A673 (cell line): ENCODE measurements around the gene VDR. TPM values are rescaled to one million over a fixed set of nuclear protein-coding genes. Genes with fewer than 3 reads are reported as not detected.

Experiments used
- BruUV-seq: library from RNA; stranded (reverse); fragments of 400-500 nt; replicated peaks from 2 replicates; lab custom pipeline; 2021; lab: Mats Ljungman, UMichigan
- CTCF ChIA-PET: fragments of 300-600 bp; sonication (Branson Sonifier 250); formaldehyde crosslinking; loops from one replicate; lab custom pipeline; 2022; ENCODE audit warnings: antibody characterized with exemption; lab: Charles Lee
- POLR2A ChIA-PET: fragments of 300-600 bp; sonication (Branson Sonifier 250); formaldehyde crosslinking; loops from one replicate; lab custom pipeline; 2022; ENCODE audit warnings: antibody characterized with exemption; ENCODE audit not compliant: low non-redundant PET; lab: Charles Lee
- DNase-seq: peaks from one replicate; pipeline ENCODE4 v3.0.0-alpha.2; 2015; ENCODE audit warnings: low spot score
- H3K27ac ChIP-seq: fragments of 200-600 bp; sonication (generic); 2 replicates; pipeline ENCODE4 v1.5.1; 2016; ENCODE audit warnings: mixed run types, low read depth, mild to moderate bottlenecking, mixed read lengths, antibody characterized with exemption, low read length; ENCODE audit not compliant: poor library complexity, severe bottlenecking
- H3K27me3 ChIP-seq: fragments of 200-600 bp; sonication (generic); replicated peaks from 2 replicates; pipeline ENCODE4 v1.6.1; 2017; ENCODE audit warnings: mixed run types, low read depth, mild to moderate bottlenecking, mixed read lengths, antibody characterized with exemption, low read length; ENCODE audit not compliant: insufficient read depth, poor library complexity
- H3K36me3 ChIP-seq: fragments of 200-600 bp; sonication (generic); 2 replicates; pipeline ENCODE4 v1.6.1; 2016; ENCODE audit warnings: mixed run types, mild to moderate bottlenecking, mixed read lengths, antibody characterized with exemption, low read length; ENCODE audit not compliant: insufficient read depth, poor library complexity, severe bottlenecking
- H3K4me1 ChIP-seq: fragments of 200-600 bp; sonication (generic); 2 replicates; pipeline ENCODE4 v1.6.1; 2017; ENCODE audit warnings: mixed run types, mild to moderate bottlenecking, mixed read lengths, antibody characterized with exemption, low read length; ENCODE audit not compliant: insufficient read depth, poor library complexity, severe bottlenecking
- H3K4me3 ChIP-seq: fragments of 200-600 bp; sonication (generic); 2 replicates; pipeline ENCODE4 v1.5.1; 2016; ENCODE audit warnings: low read depth, mixed run types, mild to moderate bottlenecking, mixed read lengths, low read length; ENCODE audit not compliant: poor library complexity, severe bottlenecking
- H3K9me3 ChIP-seq: fragments of 200-600 bp; sonication (generic); 2 replicates; pipeline ENCODE4 v1.6.1; 2016; ENCODE audit warnings: mixed run types, low read depth, mild to moderate bottlenecking, mixed read lengths, antibody characterized with exemption, low read length; ENCODE audit not compliant: poor library complexity, severe bottlenecking
- CTCF ChIP-seq: fragments of 300-800, 200-600 bp; sonication (generic); conservative IDR thresholded peaks from 2 replicates; pipeline ENCODE4 v1.5.1; 2017; ENCODE audit warnings: low read depth, mild to moderate bottlenecking, antibody characterized with exemption, low read length, moderate library complexity, mixed read lengths
- EZH2 ChIP-seq: fragments of 200-600 bp; sonication (generic); IDR thresholded peaks from 2 replicates; pipeline ENCODE4 v1.6.1; 2017; ENCODE audit warnings: borderline replicate concordance, low read depth, mild to moderate bottlenecking, mixed read lengths, antibody characterized with exemption, low read length; ENCODE audit not compliant: poor library complexity, severe bottlenecking
- intact Hi-C: fragments of 100-400 bp; cut with micrococcal nuclease; formaldehyde crosslinking; loops from one replicate; pipeline ENCODE4 v1.10.0; 2022; ENCODE audit not compliant: unreplicated experiment
- total RNA-seq: library from RNA; stranded (reverse); gene quantifications from 2 replicates; pipeline ENCODE4 v1.2.3, GENCODE V29; 2021

Gene VDR
- total RNA-seq, 1 experiment from 2014 or later, result 0.43 TPM

- BruUV-seq, result no TSS peak
- no peaks in the 10 kb centered on the region for H3K36me3 ChIP-seq
- no peaks in the 10 kb centered on the region for H3K27me3 ChIP-seq
- ChIA-PET POLR2A (no interaction called here), CTCF (no interaction called here)
- no peaks in the 10 kb centered on the region for H3K4me1 ChIP-seq
- no peak for TF ChIP-seq CTCF
- TF ChIP-seq EZH2, result no peak
- no peaks in the 10 kb centered on the region for H3K9me3 ChIP-seq
- DNase-seq, result no peak
- no peak overlapping the region for H3K27ac ChIP-seq
- intact Hi-C loops, result no loop called here
- H3K4me3 ChIP-seq, result no peak overlapping the region
These were observed 19.7 kb downstream of the VDR start for GRCh38 chr12:47885012-47885501.

GRCh38 chr12:47884501-47884900, 20.3 kb downstream of the VDR start:
- H3K9me3 ChIP-seq, result no peaks in the 10 kb centered on the region
- BruUV-seq, result no TSS peak
- POLR2A ChIA-PET, result no interaction called here
- H3K27ac ChIP-seq, result no peak overlapping the region
- H3K36me3 ChIP-seq, result no peaks in the 10 kb centered on the region
- TF ChIP-seq CTCF (no peak), EZH2 (no peak)
- no peaks in the 10 kb centered on the region for H3K4me1 ChIP-seq
- CTCF ChIA-PET, result no interaction called here
- intact Hi-C loops, result no loop called here
- H3K4me3 ChIP-seq, result no peak overlapping the region
- H3K27me3 ChIP-seq, result no peaks in the 10 kb centered on the region
- no peak for DNase-seq

- Histone ChIP-seq H3K27ac (no peak overlapping the region), H3K9me3 (no peaks in the 10 kb centered on the region), H3K4me3 (no peak overlapping the region), H3K4me1 (no peaks in the 10 kb centered on the region), H3K27me3 (no peaks in the 10 kb centered on the region), H3K36me3 (no peaks in the 10 kb centered on the region)
- TF ChIP-seq CTCF (no peak), EZH2 (no peak)
- no TSS peak for BruUV-seq
- intact Hi-C loops, result no loop called here
- CTCF ChIA-PET, result no interaction called here
- DNase-seq, result no peak
- POLR2A ChIA-PET, result no interaction called here
These were observed 21.1 kb downstream of the VDR start for GRCh38 chr12:47883663-47884195.
